NCI-H2081 (cell line): Measurements from ENCODE around the gene CDIP1.
"Not testable (repeated sequence)": the region's sequence is repeated elsewhere in the genome, so short reads cannot be mapped to it uniquely, and the experiment has no call there.

Experiments
- DNase-seq, 2 experiments: peaks; one replicate each; lab custom pipeline; 2025; lab: John Stamatoyannopoulos, UW

The CDIP1 gene

GRCh38 chr16:4538350-4539235 is at the start of gene CDIP1:
CDIP1 (minus strand) TSS chr16:4538773; CDS start chr16:4514130, 24,643 bp downstream.
- peak; percentile 94 to 95 for DNase-seq

GRCh38 chr16:4586291-4586690 is 47.7 kb upstream of the CDIP1 start:
- DNase-seq = no peak

- no peak for DNase-seq
Observed at GRCh38 chr16:4583906-4584305, 45.3 kb upstream of the CDIP1 start.

GRCh38 chr16:4580250-4580649 is 41.7 kb upstream of the CDIP1 start:
- DNase-seq = no peak

DNA sequence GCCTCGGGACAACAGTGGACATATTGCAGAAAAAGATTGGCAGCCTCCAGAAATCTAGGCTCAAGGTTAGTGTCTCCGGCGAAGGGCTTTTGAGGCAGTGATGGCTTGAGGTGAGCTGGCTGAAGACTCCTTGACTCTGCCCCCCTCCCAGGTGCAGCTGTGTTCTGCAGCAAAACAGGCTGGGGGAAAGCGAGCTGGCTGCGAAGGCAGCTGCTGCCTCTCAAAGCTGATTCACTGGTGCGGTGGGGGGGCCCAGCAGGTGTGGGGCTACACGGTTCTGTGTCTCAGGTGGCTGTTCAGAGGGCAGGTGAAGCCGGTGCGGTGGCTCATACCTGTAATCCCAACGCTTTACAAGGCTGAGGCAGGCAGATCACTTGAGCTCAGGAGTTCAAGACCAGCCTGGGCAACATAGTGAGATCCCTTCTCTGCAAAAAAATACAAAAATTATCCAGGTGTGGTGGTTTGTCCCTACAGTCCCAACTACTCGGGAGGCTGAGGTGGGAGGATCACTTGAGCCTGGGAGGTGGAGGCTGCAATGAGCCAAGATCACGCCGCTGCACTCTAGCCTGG is 40.5 kb upstream of the CDIP1 start:
- DNase-seq = peak; percentile 37 to 48

- DNase-seq = no peak
Observed at GRCh38 chr16:4576008-4576407, 37.4 kb upstream of the CDIP1 start.

- DNase-seq = peak in 1 of 2 experiments; percentile 29
Observed at GRCh38 chr16:4574919-4575705, 36.5 kb upstream of the CDIP1 start.

DNA sequence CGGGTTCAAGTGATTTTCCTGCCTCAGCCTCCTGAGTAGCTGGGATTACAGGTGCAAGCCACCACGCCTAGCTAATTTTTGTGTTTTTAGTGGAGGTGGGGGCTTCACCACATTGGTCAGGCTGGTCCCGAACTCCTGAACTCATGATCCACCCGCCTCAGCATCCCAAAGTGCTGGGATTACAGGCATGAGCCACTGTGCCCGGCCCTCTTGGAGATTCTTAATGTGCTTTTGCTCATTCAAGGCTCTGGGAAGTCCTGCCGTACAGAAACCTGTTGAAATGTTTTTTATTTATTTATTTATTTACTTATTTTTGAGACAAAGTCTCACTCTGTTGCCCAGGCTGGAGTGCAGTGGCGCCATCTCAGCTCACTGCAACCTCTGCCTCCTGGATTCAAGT is 35.4 kb upstream of the CDIP1 start:
- DNase-seq = not testable (repeated sequence)

- DNase-seq = no peak
Observed at GRCh38 chr16:4572715-4573114, 34.1 kb upstream of the CDIP1 start.

- DNase-seq = no peak
Observed at GRCh38 chr16:4570688-4571321, 32.2 kb upstream of the CDIP1 start.

DNA sequence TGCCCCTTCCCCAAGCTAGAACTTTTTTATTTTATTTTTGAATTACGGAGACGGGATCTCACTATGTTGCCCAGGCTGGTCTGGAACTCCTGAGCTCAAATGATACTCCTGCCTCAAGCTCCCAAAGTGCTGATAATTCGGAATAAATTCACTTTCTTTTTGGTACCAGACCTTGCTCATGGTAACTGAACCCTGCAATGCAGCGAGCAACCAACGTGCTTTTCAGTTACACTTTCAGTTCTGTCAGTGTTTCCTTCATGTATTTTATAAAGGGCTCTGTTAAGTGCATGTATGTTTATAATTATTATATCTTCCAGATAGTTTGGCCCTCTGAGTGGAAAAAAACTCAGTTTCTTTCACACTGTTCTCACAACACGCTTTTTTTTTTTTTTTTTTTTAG is 31.5 kb upstream of the CDIP1 start:
- DNase-seq = no peak

GRCh38 chr16:4566144-4566543 is 27.6 kb upstream of the CDIP1 start:
- no peak for DNase-seq

- DNase-seq = no peak
Observed at GRCh38 chr16:4564661-4565267, 26.2 kb upstream of the CDIP1 start.

GRCh38 chr16:4561596-4561995 is 23.0 kb upstream of the CDIP1 start:
- DNase-seq = no peak

DNA sequence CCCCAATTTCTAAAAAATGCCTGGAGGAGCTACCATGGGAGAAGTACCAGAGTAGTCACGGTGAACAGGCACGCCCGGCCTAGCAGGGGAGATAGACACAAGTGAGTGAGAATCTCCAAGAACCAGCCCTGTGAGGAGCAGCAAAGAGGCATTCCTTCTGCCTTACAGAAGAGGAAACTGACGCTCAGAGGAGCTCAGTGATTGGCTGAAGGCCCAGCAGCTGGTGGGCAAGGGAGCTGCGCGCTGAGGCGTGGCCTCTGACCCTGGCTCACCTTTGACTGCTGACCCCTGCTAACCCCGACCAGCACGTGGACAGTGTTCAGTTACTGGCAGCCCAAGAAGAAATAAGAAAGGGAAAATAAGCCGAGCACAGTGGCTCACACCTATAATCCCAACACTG is 19.4 kb upstream of the CDIP1 start:
- no peak for DNase-seq

DNA sequence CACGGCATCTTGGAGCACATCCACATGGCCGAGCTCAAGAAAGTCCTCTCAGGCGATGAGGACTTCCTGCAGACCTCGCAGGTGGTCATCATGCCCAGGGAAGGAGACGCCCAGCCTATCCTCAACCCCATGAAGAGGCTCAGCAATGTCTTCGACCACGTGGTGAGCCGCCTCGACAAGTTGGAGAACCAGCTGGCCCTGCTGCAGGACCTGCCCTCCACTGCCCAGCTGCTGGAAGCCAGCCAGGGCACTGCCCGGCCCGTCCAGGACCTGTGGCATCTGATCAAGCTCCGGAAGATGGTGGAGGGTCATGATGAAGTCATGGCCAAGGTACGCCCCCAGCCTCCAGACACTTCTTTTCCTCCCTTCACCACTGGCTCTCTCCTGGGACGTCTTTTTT is 18.0 kb upstream of the CDIP1 start:
- no peak for DNase-seq

DNA sequence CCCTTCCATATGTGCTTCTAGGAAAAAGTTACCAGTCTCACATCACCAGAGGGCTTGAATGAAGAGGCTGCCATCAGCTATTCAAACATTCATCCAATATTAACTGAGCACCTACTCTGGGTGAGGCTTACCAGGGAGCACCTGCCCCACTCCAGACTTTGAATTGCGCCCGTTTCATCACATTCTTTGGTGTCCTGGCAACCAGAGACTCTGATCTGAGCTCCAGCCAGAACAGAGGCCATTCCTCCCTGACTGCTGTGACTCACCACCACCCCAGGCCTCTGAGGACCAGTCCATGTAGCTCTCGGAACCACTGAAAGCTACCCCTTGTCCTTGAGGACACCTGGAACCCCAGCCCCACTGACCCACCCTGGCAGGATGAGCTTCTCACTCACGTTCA is 17.5 kb upstream of the CDIP1 start, which contains the start of gene C16orf96:
C16orf96 (plus strand) TSS at position 229 of the 400 bp plus-strand sequence; CDS start at position 379, 150 bp downstream.
- DNase-seq = no peak

DNA sequence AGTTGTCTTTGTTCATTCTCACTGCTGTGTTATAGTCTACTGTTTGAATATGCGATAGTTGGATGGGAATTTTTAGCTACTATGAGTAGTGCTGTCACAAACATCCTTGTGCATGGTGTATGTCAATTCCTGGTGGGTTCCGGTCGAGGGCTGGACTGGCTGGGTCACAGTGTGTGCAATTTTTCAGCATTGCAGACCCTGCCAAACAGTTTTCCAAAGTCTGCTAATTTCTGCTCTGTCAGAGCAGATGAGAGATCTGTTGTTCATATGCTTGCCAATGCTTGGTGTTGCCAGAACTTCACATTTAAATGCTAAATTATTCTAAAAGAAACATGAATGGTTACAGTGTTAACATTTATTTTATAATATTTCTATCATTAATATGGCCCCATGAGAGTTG is 14.0 kb upstream of the CDIP1 start:
- no peak for DNase-seq

GRCh38 chr16:4550591-4550990 is 12.0 kb upstream of the CDIP1 start:
- no peak for DNase-seq

DNA sequence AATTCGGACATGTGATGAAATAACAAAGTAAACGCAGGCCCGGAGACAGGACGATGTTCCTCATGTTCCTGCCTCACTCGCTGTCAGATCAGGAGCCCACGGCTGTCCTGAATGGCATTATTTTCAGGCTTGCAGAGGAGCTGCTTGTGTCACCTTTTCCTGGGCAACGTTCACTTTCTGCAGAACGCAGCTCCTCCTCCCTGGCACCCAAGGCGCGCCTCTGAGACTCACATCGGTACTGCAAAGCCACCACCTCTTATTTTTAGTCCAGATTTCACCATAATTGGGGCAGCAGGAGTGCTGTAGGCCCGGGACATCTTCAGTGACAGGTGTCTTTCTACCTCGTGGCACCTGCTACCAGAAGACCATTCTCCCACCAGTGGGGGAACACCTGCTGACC is 9.6 kb upstream of the CDIP1 start:
- no peak for DNase-seq

DNA sequence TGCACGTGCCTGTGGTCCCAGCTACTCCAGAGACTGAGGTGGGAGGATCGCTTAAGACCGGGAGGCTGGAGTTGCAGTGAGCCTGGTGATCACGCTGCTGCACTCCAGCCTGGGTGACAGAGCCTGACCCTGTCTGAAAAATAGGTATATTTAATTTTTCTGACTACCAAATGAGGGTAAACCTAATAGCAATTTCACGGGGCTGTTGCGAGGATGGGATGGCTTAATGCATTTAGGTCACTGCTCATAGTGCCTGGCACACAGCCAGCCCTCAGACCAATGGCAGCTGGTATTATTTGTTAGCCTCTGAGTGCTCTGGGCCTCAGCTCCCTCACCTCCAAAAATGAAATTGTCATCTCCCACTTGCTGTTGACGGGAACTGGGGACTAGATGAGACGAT is 5.9 kb upstream of the CDIP1 start:
- no peak for DNase-seq
